Tracheal epithelial cell (primary cell): ENCODE measurements around the gene SGK1. TPM values are rescaled to one million over a fixed set of nuclear protein-coding genes. Genes with fewer than 3 reads are reported as not detected.

ENCODE experiments used
- total RNA-seq: library from RNA; depleted of rRNA; stranded (reverse); fragments of >200 nt; gene quantifications from 2 replicates; pipeline ENCODE4 v1.2.1, GENCODE V29; 2014

SGK1 gene
- total RNA-seq: 12.8 and 54.0 TPM in 2 replicates

GRCh38 chr6:134317471-134318131 is at the start of gene SGK1:
TSS of gene SGK1 (minus strand) at chr6:134318112. CDS start at chr6:134317460, 652 bp downstream.

